ENCODE results near the gene GAK. TPM values are rescaled to one million over a fixed set of nuclear protein-coding genes. Genes with fewer than 3 reads are reported as not detected.
A peak's percentile ranks its signal among the peaks of the same experiment; 100 is the strongest.

GAK gene
- total RNA-seq, 4 donors from 2014 or later, result 50.6 to 1,098 (median 104) TPM

DNA sequence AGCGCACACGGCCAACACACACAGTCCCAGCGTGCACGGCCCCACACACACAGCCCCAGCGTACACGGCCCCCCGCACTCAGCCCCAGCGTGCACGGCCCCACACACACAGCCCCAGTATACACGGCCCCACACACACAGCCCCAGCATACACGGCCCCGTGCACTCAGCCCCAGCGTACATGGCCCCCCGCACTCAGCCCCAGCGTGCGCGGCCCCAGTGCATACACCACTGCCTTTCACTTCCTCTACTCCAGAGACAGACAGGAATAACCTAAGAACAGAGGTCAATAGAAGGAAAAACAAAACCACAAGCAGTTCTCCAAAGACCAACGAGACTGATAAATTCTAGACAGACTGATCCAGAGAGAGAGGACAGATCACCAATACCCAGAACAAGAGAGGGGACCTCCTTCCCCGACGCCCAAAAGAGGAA lies 17.1 kb downstream of the GAK start:
- intact Hi-C loops (cut with DNase I; ENCODE audit: low total_unique reads), result no loop called here
- H3K27me3 ChIP-seq, result no peaks in the 10 kb centered on the region
- TF ChIP-seq POLR2A (IDR thresholded peaks at IDR 0.05), result no peak
- TF ChIP-seq, protein P1, sequence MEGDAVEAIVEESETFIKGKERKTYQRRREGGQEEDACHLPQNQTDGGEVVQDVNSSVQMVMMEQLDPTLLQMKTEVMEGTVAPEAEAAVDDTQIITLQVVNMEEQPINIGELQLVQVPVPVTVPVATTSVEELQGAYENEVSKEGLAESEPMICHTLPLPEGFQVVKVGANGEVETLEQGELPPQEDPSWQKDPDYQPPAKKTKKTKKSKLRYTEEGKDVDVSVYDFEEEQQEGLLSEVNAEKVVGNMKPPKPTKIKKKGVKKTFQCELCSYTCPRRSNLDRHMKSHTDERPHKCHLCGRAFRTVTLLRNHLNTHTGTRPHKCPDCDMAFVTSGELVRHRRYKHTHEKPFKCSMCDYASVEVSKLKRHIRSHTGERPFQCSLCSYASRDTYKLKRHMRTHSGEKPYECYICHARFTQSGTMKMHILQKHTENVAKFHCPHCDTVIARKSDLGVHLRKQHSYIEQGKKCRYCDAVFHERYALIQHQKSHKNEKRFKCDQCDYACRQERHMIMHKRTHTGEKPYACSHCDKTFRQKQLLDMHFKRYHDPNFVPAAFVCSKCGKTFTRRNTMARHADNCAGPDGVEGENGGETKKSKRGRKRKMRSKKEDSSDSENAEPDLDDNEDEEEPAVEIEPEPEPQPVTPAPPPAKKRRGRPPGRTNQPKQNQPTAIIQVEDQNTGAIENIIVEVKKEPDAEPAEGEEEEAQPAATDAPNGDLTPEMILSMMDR (IDR thresholded peaks at IDR 0.05), result no peak
- peak overlapping the region in 1 of 2 donors; percentile 2 for H3K4me3 ChIP-seq
- no peaks in the 10 kb centered on the region for H3K9me3 ChIP-seq
- H3K4me1 ChIP-seq, result peaks cover 0 to 3% of the 10 kb centered on the region in 2 donors
- DNase-seq, result peak in 1 of 2 donors; percentile 10
- peak overlapping the region in 1 of 2 donors; percentile 51 for H3K27ac ChIP-seq
- H3K36me3 ChIP-seq, result no peaks in the 10 kb centered on the region

DNA sequence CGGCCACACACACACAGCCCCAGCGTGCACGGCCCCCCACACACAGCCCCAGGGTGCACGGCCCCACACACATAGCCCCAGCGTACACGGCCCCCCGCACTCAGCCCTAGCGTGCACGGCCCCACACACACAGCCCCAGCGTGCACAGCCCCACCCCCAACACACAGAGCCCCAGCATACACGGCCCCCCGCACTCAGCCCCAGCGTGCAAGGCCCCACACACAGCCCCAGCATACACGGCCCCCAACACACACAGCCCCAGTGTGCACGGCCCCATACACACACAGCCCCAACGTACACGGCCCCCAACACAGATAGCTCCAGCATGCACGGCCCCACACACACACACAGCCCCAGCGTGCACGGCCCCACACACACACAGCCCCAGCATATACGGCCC lies 17.6 kb downstream of the GAK start:
- H3K4me3 ChIP-seq, result no peak overlapping the region
- intact Hi-C loops (cut with DNase I; ENCODE audit: low total_unique reads), result no loop called here

DNA sequence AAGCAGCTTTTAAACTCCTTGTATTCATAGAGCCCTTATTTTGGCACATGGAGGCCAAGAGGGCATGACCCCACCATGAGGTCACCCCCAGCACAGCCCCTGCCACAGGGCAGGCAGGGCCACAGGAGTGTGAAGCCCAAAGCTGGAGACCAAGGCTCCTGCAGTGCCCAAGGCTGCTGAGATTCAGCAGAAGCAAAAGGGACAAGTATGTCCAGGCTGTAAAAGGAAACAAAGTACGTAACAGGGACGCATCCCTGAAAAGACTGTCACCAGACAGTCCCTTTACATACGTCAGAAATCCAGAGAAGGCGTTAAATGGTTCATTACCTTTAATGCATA lies 18.9 kb downstream of the GAK start:
- intact Hi-C loops (cut with DNase I; ENCODE audit: low total_unique reads), result no loop called here
- H3K36me3 ChIP-seq, result no peaks in the 10 kb centered on the region
- no peak for DNase-seq
- peak overlapping the region in 1 of 2 donors; percentile 57 for H3K27ac ChIP-seq
- H3K4me1 ChIP-seq, result peaks cover 0 to 3% of the 10 kb centered on the region in 2 donors
- no peak overlapping the region for H3K4me3 ChIP-seq
- no peaks in the 10 kb centered on the region for H3K9me3 ChIP-seq
- TF ChIP-seq, protein P1 (IDR thresholded peaks at IDR 0.05), result no peak
- TF ChIP-seq POLR2A (IDR thresholded peaks at IDR 0.05), result no peak
- H3K27me3 ChIP-seq, result no peaks in the 10 kb centered on the region

More for the DNA sequence above, 17.6 kb downstream of the GAK start:
- H3K27me3 ChIP-seq, result no peaks in the 10 kb centered on the region
- no peaks in the 10 kb centered on the region for H3K36me3 ChIP-seq
- DNase-seq, result peak in 1 of 2 donors; percentile 8
- H3K9me3 ChIP-seq, result no peaks in the 10 kb centered on the region
- TF ChIP-seq POLR2A (IDR thresholded peaks at IDR 0.05), result no peak
- TF ChIP-seq, protein P1 (IDR thresholded peaks at IDR 0.05), result no peak
- no peak overlapping the region for H3K27ac ChIP-seq
- H3K4me1 ChIP-seq, result peaks cover 0 to 3% of the 10 kb centered on the region in 2 donors

DNA sequence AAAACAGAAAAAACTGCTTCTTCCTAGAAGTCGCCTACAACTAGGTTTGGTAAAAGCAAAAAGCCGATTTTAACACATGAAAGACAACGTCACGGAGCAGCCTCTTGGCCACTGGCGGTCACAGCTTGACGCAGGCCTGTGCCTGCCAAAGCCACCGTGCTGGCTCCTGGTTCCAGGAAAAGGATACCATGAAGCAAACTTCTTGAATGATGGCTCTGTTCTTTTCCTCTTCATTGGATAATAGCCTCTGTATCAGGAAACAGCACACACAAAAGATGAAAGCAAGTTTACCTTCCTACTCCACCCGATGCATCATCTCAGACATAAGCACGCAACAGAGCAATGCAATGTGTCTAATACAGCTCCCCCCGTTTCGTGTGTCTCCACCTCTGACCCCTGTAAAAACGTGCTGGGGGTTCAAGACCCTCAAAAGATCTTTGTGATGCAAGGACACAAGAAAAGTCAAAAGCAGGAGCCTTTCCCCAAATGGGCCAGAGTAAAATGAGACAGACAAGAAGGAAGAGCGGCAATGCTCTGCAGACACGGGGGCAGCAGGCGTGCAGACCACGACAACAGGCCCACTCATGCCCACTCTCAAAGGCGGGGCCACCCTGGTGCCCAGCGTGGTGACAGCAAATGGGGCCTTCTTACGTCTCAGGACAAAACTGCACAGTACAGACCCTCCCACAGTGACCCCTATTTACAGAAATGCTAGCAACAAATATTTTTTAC lies 19.4 kb downstream of the GAK start:
- H3K4me1 ChIP-seq, result peaks cover 0 to 3% of the 10 kb centered on the region in 2 donors
- TF ChIP-seq POLR2A (IDR thresholded peaks at IDR 0.05), result no peak
- TF ChIP-seq, protein P1 (IDR thresholded peaks at IDR 0.05), result no peak
- peak overlapping the region; percentile 64 to 72 for H3K27ac ChIP-seq
- H3K36me3 ChIP-seq, result no peaks in the 10 kb centered on the region
- intact Hi-C loops (cut with DNase I; ENCODE audit: low total_unique reads), result no loop called here
- H3K4me3 ChIP-seq, result no peak overlapping the region
- peak in 1 of 2 donors; percentile 57 for DNase-seq
- H3K27me3 ChIP-seq, result no peaks in the 10 kb centered on the region
- H3K9me3 ChIP-seq, result no peaks in the 10 kb centered on the region

DNA sequence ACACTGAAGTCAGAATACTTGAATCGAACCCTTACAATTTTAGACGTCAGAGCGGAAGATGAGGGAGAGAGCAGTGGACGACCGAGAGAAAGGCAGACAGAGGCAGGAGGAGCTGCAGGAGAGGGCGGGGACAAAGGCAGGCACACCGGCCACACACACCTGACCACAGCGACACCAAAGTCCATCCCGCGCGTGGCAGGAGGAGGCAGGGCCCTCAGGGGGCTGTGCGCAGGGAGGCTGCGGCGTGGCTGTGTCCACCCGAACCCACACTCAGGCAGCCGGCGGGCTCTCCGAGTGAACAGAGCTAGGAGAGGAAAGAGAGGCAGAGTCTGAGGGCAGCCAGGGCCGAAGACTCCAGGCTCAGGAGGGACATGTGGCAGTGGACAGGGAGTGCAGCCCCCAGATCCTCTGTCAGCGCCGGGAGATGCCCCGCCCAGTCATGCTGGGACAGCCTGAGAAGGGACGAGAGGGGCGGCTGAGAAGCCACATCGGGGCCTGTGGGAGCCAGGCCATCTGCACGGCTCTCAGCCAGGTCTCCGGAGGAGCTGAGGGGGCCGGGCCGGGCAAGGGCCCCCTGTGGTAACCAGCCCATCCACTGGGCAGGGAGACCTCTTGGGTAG lies 20.1 kb downstream of the GAK start:
- peaks cover 0 to 3% of the 10 kb centered on the region in 2 donors for H3K4me1 ChIP-seq
- H3K27ac ChIP-seq, result peak overlapping the region; percentile 64 to 72
- no peak for DNase-seq
- intact Hi-C loops (cut with DNase I; ENCODE audit: low total_unique reads), result no loop called here
- no peaks in the 10 kb centered on the region for H3K9me3 ChIP-seq
- no peaks in the 10 kb centered on the region for H3K36me3 ChIP-seq
- no peak overlapping the region for H3K4me3 ChIP-seq
- TF ChIP-seq, protein P1 (IDR thresholded peaks at IDR 0.05), result no peak
- TF ChIP-seq POLR2A (IDR thresholded peaks at IDR 0.05), result no peak
- H3K27me3 ChIP-seq, result no peaks in the 10 kb centered on the region
